GM18505 (cell line): ENCODE results near the gene CSNK1G2.
A peak's percentile ranks its signal among the peaks of the same experiment; 100 is the strongest.

Experiments used
- ATAC-seq: cut with Tn5 transposase; IDR thresholded peaks from one replicate; pipeline ENCODE4 v1.9.1; 2021; ENCODE audit not compliant: unreplicated experiment
- POLR2A ChIP-seq: IDR thresholded peaks from 4 replicates; pipeline ENCODE4 v1.6.1; 2011; ENCODE audit warnings: borderline replicate concordance; ENCODE audit not compliant: insufficient read depth, insufficient read length; ENCODE audit errors: extremely low read depth

Gene CSNK1G2

DNA sequence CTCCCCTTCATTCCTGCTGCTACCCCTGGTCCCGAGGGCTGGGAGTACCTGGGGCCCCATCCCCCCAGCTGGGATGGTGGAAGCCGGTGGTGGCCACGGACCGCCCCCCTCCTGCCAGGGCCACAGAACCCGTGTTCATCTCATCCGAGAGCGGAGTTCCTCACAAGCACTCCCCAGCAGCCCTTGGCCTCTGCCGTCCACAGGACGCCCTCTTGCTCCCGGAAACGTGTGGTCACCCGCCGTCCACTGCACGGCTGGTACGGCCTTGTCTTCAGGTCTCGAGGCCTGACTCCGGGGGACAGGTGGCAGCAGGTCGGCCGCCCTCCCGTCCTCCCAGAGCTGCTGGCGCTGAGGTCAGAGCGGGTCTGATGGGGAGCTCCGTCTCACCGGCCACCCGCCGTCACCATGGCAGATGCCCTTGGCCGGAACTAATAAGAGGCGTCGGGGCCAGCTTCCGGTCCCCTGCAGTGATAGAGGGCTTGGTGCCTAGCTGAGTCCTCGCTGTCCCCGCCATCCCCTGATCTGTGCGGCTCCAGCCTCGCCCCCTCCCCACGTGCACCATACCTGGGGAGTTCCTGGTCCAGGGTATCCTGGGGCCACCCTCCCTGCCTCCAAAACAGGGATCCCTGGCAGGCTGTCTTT is 16.5 kb upstream of the CSNK1G2 start:
- no peak for TF ChIP-seq POLR2A
- ATAC-seq: no peak

DNA sequence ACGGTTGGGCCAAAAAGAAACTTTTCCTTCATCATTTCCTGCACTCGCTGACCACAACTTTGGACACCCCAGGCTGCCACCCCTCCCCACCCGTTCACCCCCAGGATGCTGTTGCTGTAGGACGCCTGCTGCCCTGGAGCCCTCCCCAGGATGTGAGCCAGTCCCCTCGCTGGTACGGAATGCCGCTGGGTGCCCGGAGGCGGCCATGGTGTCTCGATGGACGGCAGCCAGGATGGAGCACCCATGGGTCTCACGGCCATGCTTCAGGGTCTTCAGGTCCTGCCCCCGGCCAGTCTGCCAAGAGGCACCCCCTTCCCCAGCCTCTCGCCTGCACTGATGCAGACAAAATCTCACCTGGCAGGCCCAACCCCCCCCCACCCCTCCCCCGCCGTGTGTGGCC is 15.4 kb upstream of the CSNK1G2 start:
- TF ChIP-seq POLR2A: no peak
- no peak for ATAC-seq

DNA sequence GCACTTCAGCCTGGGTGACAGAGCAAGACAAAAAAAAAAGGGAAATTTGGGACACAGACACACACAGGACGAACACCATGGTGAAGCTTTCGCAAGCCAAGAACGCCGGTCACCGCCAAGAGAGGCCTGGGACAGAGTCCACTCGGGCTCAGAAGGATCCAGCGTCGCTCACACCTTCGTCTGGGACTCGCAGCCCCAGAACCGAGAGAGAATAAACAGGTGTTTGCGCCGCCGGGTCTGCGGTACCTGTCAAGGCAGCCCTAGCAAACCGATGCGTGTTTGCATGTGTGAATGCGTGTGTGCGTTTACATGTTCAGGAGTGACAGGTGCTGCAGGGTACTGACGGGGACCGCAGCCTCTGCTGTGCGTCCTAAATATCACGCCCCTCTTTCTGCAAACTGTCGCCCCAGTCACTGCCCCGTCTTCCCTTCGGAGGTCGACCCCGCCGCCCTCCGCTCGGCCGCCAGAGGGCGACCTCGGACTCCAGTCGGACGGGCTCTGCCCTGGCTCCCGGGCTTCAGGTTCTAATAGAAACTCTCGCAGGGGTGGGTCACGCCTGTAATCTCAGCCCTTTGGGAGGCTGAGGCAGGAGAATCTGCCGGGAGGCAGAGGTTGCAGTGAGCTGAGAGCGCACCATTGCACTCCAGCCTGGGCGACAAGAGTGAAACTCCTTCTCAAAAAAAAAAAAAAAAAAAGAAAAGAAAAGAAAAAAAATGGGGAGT is 11.8 kb upstream of the CSNK1G2 start:
- no peak for TF ChIP-seq POLR2A
- no peak for ATAC-seq

DNA sequence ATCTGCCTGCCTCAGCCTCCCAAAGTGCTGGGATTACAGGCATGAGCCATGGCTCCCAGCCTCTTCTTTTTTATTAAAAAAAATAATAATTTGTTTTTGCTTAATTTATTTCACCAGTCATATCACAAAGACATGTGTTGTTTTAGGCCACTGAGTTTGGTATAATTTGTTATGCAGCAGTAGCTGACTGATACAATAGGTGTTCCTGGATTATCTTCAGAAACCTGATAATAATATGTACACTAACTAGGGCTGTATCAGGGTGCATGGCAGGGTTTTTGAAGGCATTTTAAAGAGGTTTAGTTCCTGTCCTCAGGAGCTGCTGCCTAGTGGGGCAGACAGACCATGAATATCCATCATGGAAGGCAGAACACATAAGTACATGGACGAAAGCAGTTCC is 9.5 kb upstream of the CSNK1G2 start:
- no peak for ATAC-seq
- TF ChIP-seq POLR2A: no peak

DNA sequence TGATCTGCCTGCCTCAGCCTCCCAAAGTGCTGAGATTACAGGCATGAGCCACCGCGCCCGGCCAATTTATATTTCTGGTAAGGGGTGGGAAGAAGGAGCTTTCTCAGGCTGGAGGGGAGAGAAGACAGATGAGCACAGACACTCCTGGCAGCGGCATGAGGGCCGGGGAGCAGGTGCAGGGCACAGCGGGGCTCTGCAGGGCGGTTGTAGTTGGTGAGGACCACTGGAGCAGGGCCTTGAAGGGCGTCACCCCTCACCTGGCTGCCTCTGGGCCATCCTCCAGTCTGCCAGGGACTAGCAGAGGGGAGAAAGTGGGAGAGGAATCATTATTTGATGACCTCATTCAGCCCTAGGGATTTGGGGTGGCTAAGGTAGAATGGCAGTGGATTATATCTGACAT is 8.6 kb upstream of the CSNK1G2 start:
- ATAC-seq: no peak
- no peak for TF ChIP-seq POLR2A

DNA sequence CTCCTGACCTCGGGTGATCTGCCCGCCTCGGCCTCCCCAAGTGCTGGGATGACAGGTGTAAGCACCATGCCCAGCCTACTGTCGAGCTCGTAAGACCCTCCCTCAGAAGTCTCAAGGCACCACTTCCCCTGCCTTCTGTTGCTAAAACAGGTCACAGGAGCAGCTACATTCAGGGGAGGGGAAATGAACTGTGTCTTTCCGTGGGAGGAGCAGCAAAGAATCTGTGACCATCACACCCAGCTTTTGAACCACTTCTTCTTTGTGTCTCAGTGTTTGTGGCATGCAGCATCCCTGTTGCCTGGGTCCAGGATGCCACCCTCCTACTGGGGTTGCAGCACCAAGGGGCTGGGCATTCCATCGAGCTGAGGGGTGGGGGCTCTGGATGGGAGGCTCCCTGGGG is 7.7 kb upstream of the CSNK1G2 start:
- no peak for ATAC-seq

DNA sequence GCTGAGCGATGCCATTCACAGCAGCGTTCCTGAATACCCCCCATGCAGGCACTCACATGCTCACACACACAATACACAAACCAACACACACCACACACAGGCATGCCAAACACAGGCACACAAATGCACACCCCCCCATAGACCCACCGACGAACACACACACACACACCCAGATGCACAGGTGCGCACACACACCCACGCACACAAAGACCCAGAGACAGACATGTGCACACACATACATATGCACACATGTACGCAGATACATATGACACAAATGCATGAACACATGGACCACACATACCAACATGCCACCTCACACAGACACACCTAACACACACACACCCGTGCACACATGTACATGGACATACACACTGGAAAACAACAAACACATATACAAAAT is 7.0 kb upstream of the CSNK1G2 start:
- no peak for TF ChIP-seq POLR2A
- no peak for ATAC-seq

More for the DNA sequence above, 7.7 kb upstream of the CSNK1G2 start:
- no peak for TF ChIP-seq POLR2A

DNA sequence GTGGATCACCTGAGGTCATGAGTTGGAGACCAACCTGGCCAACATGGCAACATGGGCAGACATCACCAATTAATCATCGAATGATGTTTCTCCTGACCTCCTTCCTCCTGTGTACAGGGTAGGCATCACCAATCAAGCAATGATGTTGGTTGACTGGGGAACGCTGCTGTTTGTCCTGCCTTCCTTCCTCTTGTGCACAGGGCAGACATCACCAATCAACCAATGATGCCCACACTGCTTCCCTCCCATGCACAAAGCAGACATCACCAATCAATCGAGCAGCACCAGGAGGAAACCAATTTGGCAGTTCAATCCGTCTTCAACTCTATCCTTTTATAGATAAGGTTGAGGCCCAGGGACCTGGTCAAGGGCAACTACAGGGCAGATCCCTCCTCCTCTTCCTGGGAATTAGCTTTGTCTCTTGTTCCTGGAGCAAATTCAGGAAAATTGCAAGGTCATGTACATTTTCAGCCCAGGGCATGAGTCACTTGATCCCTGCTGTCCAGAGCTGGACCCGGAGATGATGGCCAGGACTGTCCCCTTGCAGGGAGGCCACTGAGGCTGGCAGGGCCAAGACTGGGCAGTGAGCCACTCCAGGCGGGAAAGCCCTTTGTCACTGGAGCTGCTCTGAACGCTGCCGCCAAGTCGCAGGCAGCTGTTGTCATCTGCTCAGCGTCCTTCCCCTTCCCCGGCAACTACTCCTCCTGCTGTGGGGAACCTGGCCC is 5.3 kb upstream of the CSNK1G2 start:
- no peak for ATAC-seq
- no peak for TF ChIP-seq POLR2A

DNA sequence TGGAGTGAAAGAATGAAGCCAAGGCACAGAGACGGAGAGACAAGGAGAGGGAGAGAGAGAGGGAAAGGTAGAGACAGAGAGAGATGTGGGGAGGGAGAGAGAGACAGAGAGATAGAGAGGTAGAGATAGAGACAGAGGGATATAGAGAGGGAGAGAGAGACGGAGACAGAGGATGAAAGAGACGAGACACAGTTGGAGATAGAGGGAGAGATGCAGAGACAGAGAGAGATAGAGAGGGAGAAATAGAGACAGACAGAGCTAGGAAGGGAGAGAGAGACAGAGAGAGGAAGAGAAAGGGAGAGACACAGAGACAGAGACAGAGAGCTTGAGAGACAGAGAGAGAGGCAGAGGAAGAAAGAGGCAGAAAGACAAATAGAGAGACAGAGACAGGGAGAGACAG is 4.5 kb upstream of the CSNK1G2 start:
- no peak for ATAC-seq
- no peak for TF ChIP-seq POLR2A

DNA sequence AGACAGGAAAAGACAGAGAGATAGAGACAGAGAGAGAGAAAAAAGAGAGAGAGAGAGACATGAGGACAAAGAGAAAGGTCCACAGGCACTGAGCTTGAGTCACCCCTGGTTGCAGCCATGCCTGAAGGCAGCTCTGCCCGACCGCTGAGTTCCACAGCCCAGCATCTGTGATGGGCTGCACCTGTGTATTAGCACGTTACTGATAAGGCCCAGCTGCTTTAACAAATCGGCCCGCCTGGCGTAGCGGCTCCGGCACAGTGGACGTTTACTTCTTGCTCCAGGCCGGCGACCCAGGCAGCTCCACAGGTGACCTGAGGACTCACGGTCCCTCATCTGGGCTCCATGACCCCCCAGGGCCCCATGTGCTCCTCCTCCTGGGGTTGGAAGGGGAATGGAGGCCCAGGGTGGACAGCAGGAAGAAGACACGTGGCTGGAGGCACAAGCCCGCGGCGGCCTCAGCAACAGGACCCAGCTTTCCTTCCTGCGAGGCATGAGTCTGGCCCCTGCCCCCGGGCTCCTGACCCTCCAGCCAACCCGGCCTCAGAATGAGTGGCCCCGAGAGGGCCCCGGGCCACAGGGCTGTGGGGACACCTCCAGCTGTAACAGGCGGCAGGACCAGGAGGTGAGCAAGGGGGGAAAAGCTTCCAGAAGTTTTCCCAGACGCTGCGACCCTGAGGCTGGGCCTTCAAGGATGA is 3.9 kb upstream of the CSNK1G2 start:
- TF ChIP-seq POLR2A: no peak
- ATAC-seq: no peak

DNA sequence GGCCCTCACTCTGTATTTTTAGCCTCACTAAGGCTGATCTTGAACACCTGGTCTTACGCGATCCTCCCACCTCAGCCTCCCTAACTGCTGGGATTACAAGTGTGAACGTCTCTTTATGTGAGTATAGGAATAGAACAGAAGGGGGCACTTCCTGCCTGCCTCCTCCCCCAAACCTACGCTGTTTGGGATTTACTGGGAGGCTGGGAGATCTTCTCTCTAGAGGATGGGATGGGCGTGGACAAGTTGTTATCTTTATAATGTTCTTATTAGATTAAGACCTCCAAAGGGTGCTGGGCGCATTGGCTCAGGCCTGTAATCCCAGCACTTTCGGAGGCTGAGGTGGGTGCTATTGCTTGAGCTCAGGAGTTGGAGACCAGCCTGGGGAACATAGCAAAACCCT is 2.9 kb upstream of the CSNK1G2 start:
- TF ChIP-seq POLR2A: no peak
- no peak for ATAC-seq

DNA sequence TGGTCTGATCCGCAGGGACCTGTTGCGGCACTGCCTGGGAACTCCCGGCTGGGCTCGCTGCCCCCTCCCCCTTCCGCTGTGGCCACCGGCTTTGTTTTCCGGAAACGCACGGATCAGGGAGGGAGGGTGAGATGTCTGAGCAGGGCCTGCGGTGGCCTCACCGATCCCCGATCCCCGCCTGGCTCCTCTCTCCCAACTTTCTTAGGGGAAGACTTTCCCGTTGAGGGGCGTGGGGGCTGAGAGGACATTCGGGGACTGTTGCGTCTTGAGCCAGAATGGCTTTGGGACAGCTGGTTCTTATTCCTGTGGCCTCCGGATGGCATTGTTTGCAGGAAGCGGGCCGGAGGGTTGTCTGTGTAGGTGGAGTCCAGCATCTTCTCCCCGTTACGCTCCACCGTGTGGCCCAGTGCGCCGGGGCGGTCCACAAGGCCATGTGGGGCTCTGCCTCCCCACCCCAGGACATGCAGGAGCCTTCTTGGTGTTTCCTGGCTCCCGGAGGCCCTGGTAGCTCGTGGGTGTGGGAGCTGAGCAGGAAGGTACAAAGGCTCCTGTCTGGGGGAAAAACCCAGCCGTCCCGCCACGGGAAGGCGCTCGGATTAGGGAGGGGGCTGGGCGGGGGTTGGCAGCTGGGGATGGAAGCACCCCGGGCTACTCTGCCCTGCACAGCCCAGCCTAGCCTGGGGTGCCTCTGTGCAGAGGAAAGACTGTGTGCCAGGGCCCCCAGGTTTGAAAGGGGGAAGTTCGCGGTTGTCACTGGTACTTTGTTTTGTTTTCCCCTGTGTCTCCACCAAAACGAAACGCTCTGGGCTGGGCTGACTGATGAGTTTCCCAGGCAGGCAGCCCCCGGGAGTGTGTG is 1.3 kb downstream of the CSNK1G2 start:
- peak; percentile 58 for TF ChIP-seq POLR2A
- no peak for ATAC-seq
